Measurements from ENCODE around the gene UCP2. TPM values are rescaled to one million over a fixed set of nuclear protein-coding genes. Genes with fewer than 3 reads are reported as not detected.

UCP2 gene
- total RNA-seq, 1 donor from 2014 or later: 6.1 TPM

DNA sequence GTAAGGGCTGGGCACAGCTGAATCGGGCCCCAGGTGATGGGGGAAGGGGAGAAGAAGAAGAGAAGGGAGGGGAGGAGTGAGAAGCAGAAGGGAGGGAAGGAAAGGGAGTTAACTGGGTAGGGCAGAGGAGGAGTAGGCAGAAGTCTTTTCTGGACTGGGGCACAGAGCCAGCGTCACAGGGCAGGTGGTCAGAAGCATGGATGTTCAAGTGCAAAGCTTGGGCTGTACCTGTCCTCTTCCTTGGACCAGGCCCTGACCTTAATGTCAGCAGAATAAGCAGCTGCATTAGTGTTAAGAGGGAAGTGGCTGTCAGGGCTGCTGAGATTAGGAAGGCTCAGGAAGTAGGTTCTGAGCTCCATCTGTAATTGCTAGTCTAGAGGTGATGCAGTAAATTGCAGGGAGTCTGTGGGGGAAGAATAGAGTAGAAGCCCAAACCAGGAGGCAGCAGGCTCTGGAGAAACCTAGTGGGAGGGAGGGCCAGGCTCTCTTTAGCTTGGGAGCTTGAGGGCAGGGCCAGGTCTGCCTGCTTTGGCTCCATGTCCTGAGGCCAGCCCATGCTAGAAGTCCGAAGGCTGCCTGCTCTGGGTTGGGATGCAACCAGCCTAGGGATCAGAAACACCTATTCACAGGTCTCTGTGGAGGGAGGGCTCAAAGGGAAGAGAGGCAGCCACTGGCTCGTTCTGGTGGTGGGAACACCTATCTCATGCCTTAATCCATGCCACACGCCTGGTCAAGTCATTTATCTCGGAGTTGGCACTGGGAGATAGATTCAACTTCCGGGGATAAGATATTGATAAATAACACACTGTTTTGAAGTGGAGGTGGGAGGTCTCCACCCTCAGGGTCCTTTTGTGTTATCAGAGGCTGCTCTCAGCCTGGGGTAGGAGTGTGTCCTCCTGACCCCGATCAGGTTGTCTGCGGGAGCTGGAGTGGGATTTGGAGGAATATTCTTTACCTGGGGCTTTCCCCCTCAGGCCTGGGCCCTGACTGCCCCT is 28.0 kb upstream of the UCP2 start:
- ATAC-seq: no peak
- no peak for DNase-seq (ENCODE audit: low spot score)

DNA sequence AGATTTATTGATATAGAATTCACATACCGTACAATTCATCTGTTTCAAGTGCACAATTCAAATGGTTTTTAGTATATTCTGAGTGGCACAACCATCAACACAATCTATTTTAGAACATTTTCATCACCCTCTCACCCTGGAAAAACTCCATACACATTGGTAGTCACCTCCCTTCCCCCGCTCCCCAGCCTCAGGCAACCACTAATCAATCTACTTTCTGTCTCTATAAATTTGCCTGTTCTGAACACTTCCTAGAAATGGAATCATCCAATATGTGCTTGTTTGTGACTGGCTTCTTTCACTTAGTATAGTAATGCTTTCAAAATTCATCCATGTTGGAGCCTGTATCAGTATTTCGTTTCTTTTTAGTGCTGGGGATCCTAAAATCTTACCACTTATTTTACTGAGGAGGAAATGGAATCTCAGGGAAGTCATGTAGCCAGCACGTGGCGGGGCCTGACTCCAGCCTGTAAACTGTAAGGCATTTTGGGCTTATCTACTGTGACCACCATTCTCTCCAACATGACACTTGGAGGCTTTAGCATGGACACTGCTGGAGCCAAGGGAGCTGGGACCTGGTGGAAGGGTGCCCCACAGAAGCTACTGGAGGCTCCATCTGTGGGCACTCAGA is 27.1 kb upstream of the UCP2 start:
- DNase-seq (ENCODE audit: low spot score) (no peak), ATAC-seq (no peak)

DNA sequence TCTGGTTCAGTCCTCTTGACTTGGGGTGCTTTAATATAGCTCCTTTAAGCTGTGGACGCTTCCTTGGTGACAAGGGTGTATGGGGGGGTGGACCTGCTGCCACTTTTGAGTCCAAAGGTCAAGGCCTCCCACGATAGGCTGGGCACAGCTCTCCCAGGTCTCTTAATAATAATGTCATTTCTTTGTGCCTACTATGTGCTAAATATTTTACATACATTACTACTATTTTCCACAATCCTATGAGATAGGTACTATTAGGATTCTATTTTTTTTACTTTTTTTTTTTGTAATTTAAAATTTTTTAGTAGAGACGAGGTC is 26.5 kb upstream of the UCP2 start:
- ATAC-seq: no peak
- DNase-seq (ENCODE audit: low spot score): no peak

DNA sequence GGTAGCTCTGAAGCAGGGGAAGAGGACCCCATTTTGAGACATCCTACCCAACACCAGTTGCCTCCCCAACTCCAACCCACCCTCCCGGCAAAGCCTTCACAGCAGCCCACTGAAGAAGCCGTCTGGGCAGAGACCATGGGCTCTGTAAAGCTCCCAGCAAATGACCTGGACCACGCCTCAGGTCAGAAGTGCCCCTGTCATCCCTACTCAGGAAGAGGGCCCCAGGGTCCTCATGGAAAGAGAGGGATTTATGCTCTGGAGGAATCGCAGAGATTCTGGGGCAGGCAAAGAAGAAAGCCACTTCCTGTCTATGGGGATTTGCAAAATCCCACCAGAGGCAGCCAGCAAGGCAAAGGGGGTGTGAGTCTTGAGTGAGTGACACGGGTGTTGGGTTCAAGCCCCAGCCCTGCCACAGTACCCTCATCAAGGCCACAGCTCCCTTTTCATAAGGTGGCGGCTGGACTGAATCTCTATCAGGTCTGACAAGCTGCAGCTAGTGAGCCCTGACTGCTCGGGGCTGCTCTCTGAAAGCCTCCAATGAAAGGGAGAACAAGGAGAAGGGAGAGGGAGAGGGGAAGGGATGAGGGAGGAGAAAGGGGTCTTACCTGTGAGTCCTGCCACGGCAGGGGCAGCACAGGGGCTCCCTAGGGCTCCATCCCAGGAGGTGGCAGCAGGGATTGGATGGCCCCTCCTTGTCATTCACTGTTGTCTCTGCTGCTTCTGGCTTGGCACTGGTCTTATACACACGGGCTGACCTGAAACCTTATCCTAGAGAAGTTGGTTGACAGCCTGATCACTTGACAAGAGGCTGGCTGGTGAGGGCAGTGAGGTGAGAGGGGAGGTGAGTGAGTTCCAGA is 26.0 kb upstream of the UCP2 start, which contains the start of gene UCP3:
UCP3 (minus strand) TSS at position 713 of the 857 bp plus-strand sequence. CDS start 2,043 bp downstream, outside the sequence.
- no peak for DNase-seq (ENCODE audit: low spot score)
- ATAC-seq: no peak

DNA sequence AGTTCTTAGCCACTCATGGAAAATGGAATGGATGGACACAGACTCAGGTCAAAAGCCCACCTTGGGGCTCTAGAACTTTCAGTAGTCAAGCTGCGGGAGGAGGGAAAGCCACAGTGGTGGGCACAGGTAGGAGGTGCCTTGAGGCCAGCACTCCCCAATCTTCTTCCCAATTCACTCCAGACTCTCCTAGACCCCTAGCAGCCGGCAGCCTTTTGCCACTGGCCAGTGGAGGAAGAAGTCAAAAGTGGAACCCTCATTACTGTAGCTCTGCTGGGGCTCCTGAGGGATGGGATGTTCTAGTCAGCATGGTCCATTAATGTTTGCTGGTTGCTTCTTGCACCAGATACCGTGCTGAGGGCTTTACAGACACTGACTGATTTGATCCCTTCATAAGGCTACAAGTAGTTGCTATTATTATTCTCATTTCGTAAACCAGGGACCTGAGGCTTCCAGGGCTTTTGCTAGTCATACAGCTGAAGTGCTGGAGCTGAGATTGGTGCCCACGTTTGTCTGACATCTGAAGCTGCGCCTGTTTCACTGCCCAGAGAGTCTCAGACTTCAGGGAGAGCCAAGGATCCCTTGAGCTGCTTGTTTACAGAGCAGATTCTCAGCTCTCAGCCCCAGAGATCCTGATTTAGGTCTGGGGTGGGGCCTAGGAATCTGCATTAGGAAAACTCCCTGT is 25.2 kb upstream of the UCP2 start:
- ATAC-seq (no peak), DNase-seq (ENCODE audit: low spot score) (no peak)

DNA sequence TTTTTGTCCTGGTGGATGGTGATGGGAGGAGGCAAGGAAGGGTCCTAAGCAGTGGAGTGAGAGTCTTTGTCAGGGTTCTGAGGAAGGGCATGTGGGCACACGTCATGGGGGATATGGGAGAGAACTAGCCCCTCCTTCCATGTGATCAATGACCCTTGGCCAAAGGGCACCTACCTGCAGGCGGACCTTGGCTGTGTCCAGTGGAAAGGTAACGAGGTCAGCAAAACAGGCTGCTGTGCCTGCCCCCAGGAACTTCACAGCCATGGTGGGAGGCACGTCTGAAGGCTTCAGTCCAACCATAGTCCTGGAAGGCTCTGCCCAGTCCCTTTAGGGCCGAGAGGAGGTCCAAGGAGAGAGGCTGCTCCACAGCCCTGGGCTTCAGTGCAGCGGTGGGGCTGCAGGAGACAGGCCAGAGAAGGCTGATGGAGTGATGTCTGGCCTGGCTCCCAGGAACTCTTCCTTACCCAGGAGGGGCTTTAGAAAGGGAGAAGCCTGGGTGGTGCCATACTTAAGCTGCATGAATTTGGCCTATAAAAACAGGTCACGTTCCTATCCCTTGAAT is 24.2 kb upstream of the UCP2 start:
- DNase-seq (ENCODE audit: low spot score): no peak
- ATAC-seq: peak; percentile 50

DNA sequence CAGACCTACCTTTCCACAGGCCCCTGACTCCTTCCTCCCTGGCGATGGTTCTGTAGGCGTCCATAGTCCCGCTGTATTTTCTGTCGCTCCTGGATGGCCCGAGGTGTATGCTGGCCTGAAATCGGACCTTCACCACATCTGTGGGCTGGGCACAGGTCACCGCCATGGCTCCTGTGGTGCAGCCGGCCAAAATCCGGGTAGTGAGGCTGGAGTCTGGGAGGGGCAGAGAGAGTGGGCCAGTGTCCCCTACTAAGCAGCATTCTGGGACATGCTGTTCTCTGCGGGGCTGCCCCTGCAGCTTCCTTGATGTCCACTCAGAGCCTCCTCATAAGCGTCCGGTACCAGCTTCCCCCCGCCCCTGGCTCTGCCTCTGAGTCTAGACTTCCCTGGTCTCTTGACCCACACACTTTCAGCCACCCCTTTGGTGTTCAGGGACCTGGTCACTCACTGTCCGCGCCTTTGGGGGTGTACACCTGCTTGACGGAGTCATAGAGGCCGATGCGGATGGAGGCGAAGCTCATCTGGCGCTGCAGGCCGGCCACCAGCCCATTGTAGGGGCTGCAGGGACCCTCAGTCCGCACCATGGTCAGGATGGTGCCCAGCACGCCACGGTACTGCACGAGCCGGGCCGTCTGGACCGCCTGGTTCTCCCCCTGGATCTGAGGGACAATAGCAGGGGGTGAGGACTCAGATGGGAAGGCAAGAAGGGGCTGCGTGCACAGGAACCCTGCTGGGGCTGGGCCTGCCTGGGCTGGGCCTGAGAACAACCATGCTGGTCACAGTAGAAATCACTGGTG is 23.3 kb upstream of the UCP2 start:
- no peak for ATAC-seq
- DNase-seq (ENCODE audit: low spot score): no peak

DNA sequence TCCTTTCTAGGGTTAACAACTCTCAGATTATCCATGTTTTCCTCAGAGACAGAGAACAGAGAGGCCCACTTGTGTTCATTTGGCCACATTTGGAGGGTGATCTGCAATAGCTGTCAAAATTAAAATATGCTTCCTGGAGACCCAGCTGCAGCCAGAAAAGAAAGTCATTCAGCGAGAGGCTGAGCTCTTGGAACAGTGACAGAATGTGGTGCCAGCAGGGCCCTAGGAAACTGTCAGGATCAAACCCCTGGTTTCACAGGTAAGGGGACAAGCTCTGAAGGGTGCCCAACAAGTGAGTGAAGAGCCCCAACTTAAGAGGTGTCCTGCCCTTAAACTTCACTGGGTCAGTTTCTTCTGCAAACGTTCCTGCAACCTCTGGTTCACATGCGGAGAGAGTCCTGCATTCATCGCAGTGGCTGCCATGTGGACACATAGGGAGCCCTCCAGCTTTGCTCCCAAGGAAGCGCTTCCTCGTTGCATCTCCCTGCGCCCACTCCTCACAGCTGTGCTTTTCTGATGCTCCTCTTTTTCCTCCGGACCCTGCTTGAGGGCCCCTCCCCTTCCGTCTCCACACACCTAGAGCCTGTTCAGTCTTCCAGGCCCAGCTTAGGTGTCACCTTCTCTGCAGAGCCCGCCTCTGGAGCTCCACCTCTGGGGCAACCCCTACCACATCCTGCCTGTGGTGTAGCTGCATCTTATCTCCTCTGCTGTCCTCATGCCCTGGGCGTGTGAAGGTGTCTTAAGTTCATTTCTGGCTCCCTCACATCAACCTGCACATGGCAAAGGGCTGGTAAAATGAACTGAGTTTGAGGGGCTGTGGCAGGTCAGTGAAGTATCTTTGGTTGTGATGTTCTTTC is 22.3 kb upstream of the UCP2 start:
- no peak for DNase-seq (ENCODE audit: low spot score)

DNA sequence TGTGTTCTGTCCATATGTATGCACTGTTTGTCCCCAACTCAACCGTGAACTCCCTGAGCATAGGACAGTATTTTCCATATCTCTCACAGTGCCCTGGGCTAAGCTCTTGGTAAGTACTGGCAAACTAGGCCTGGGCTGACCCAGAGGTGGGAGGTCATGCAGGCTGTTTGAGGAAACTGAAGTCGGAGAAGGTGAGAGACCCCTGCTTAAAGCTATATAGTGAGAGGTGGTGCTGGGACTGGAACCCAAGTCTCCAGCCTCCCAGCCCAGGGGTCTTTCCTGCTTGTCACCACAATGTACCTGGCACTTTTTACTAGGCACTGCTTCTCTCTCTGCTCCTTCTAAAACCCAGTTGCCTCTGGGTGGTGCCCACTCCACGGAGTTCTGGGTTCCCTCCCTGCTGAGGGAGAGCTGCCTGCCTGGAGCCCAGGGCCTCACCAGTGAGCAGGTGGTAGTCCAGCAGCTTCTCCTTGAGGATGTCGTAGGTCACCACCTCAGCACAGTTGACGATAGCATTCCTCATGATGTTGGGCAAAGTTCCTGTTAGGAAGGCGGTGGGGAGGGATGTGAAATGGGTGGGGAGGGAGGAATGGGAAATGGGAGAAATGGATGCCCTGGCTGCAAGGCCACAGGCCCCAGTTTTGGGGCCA is 21.5 kb upstream of the UCP2 start:
- ATAC-seq (no peak), DNase-seq (ENCODE audit: low spot score) (no peak)

More for the DNA sequence above, 22.3 kb upstream of the UCP2 start:
- no peak for ATAC-seq

DNA sequence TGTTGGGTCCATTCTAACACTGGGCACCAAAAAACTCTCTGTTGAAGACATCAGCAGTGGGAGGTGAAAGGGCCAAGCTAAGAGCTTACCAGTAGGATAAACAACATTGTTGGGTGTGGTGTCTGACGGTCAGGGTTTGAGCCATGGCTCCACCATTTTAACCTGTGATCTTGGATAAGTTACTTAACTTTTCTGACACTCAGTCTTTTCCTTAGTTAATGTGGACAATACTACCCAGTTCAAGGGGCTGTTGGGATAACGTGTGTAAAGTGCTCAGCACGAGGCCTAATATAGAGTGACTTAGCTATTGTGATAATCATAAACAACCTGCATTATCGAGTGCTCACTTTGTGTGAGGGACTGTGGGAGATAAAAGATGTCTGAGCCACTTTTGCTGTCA is 20.2 kb upstream of the UCP2 start:
- no peak for DNase-seq (ENCODE audit: low spot score)
- ATAC-seq: no peak

DNA sequence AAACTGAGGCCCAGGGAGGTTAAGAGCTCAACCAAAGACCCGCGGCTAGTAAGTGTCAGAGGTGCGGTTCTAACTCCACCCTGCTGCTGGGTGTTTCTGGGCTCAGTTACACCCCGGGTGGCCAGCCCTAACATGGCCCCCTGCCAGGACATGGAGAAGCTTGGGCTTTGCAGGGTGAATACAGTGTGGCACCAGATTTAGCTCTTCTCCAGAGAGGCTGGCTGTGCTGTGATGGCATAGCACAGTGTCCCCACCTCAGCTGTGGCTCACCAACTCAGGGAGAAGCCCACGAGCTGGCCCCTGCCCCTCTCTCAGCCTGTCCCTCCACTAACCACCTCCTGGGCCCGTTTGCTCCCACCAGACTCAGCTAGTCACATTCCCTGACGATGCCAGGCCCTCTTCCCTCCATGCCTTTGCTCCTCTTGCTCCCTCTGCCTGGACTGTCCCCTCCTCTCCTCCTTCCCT is 19.2 kb upstream of the UCP2 start:
- no peak for DNase-seq (ENCODE audit: low spot score)
- ATAC-seq: no peak

DNA sequence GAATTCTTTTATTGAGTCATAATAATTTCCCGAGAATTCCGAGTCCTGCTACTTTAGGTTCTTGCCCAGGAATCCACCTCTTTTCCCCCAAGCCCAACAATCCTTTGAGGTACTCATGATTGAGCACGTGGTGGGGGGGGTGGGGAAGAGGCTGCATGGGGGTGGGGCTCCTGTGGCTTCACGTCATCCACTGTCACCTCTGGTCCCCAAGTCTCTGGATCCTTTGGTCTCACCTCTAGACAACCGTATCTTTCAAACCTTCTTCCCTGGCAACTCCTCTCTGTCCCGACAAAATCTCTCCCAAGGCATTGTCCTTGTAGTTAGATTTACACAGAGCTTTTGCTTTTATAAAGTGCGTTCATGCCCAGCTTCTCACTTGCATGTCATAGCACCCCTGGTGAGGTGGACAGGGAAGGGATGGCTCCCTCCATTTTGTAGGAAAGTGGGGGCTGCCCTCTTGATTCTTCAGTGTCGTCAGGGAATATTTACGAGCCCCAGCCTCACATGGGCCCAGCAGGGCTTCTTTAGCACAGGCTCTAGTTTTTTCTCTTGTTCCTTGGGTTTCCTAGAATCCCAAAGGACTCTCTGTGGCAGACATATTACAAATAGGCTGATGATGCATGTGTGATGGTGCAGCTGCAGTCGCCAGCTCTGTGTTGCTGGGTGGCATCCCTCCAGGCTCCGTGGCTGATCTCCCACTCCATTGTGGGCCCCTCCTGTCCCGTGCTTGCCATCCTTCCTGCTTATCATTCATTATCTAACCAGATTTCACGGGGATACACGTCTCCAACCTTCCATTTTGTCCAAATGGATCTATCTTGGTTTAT is 17.9 kb upstream of the UCP2 start:
- ATAC-seq: no peak
- DNase-seq (ENCODE audit: low spot score): no peak

DNA sequence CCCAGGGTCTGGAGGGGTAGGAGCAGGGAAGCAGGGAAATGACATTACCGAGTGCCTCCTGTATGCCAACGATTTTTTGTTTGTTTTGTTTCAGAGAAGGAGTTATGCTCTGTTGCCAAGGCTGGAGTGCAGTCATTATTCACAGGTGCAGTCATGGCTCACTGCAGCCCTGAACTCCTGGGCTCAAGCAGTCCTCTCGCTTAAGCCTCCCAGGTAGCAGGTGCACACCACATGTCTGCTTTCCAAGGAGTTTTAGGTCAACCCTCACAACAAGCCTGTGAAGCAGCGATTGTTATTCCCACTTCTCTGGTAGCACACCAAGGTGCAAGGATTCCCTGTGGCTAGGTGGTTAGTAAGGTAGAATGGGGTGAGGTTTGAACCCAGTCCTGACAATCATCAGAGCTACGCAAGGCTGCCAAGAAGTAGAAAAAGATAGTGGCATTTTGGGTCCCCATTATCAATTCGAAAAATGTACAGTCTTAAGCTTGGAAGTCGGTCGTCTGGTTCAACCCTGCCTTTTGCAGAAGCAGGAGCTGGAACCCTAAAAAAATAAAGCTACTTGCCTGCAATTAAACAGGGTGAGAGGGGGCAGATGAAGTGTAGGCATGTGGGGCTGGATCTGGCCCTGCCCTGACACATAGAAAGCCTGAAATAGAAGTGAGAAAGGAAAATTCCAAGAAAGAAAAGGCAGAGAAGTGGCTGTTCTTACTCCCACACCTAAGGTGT is 17.1 kb upstream of the UCP2 start:
- no peak for ATAC-seq
- no peak for DNase-seq (ENCODE audit: low spot score)

DNA sequence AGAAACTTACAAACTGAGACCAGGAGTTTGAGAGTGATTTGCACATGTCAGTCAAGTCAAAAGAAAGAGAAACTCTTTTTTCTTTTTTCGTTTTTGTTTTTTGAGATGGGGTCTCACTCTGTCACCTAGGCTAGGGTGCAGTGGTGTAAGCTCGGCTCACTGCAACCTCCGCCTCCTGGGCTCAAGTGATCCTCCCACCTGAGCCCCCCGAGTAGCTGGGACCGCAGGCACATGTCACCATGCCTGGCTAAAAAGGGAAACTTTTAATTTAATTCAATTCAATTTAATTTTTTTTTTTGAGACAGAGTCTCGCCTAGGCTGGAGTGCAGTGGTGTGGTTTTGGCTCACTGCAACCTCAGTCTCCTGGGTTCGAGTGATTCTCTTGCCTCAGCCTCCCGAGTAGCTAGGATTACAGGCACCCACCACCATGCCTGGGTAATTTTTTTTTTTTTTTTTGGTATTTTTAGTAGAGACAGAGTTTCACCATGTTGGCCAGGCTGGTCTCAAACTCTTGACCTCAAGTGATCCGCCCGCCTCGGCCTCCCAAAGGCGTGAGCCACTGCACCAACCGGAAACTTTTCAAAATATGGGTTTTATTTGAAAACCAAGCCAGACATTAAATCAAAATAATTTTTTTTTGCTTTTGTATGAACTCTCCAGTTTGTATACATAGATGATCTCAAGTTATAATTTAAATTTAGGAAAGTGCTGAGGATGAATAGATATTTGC is 16.4 kb upstream of the UCP2 start:
- no peak for ATAC-seq
- no peak for DNase-seq (ENCODE audit: low spot score)

DNA sequence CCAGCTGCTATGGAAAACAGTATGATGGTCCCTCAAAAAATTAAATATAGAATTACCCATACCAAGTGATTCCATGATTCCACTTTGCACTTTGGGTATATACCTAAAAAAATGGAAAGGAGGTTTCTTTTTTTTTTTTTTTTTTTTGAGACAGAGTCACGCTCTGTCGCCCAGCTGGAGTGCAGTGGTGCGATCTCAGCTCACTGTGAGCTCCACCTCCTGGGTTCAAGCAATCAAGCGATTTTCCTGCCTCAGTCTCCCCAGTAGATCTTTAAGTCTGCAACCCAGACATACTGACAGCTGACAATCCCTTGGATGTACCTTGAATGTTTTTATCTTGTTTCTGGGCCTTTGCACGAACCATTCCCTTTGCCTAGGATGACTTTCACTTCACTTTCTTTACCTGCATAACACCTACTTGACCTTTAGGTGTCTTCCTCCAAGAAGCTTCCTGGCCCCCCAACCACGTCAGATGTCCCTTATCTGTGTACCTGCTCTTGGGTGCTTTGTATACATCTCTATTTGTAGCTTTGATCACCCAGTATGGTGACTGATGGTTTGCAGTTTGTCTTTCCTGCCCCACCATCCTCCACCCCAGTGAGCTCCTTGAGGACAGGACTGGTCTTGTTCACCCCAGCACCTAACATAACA is 14.6 kb upstream of the UCP2 start:
- ATAC-seq (no peak), DNase-seq (ENCODE audit: low spot score) (no peak)

All from left lobe of liver (tissue), 2 donors.